ENCODE results near the gene ADORA2B.
"Not testable (repeated sequence)": the region's sequence is repeated elsewhere in the genome, so short reads cannot be mapped to it uniquely, and the experiment has no call there.

The ADORA2B gene

GRCh38 chr17:15944759-15945526 is at the start of gene ADORA2B:
Gene ADORA2B, plus strand, starts transcription at chr17:15945130. Its CDS starts 119 bp downstream, at chr17:15945249.
- peak; percentile 87 for DNase-seq (ENCODE audit: low spot score)
- peak; percentile 67 for TF ChIP-seq CTCF (IDR thresholded peaks at IDR 0.05; ENCODE audit: extremely low read depth, insufficient read depth, missing control alignments)
- in situ Hi-C loops (cut with MboI; ENCODE audit: low pct_unique_long_range_greater_than_20kb, low sequenced_read_pairs, unreplicated experiment): no loop called here

DNA sequence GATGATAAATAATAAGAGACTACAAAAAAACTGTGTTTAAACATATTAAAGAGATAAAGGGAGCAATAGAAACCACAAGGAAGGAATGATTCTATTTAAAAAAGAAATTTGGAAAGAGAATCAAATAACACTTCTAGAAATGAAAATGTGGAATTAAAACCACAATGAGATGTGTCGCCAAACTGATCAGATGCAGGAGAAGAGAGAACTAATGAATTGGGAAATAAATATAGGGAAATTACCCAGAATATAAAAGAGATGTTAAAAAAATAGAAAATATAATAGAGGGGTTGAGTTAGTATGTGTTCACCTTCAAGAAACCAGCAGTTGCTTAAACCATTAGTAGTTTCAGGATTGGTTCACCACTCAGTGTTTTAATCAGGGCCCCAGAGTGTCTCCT is 48.7 kb upstream of the ADORA2B start:
- no peak for TF ChIP-seq CTCF (IDR thresholded peaks at IDR 0.05; ENCODE audit: extremely low read depth, insufficient read depth, missing control alignments)
- in situ Hi-C loops (cut with MboI; ENCODE audit: low pct_unique_long_range_greater_than_20kb, low sequenced_read_pairs, unreplicated experiment): no loop called here
- DNase-seq (ENCODE audit: low spot score): no peak

GRCh38 chr17:15896834-15897233 is 48.1 kb upstream of the ADORA2B start:
- in situ Hi-C loops (cut with MboI; ENCODE audit: low pct_unique_long_range_greater_than_20kb, low sequenced_read_pairs, unreplicated experiment): no loop called here
- TF ChIP-seq CTCF (IDR thresholded peaks at IDR 0.05; ENCODE audit: extremely low read depth, insufficient read depth, missing control alignments): no peak
- no peak for DNase-seq (ENCODE audit: low spot score)

GRCh38 chr17:15899596-15899995 is 45.3 kb upstream of the ADORA2B start:
- in situ Hi-C loops (cut with MboI; ENCODE audit: low pct_unique_long_range_greater_than_20kb, low sequenced_read_pairs, unreplicated experiment); DNase-seq (ENCODE audit: low spot score): not testable (repeated sequence)

DNA sequence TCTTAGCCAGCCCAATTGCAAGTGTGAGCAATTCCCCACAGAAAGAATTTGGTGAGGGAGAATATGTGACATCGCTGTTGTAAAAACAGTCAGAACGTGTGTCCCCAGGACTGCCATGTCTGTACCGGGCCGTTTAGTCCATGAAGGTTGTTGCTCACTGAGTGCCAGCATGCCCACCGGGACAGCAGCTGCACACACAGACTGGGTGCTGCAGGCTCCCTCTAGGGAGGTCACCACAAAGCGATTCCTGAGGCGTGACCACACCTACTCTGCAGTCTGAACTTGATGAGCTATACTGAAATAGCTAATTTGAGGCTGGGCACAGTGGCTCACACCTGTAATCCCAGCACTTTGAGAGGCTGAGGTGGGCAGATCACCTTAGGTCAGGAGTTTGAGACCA is 44.1 kb upstream of the ADORA2B start:
- no peak for TF ChIP-seq CTCF (IDR thresholded peaks at IDR 0.05; ENCODE audit: extremely low read depth, insufficient read depth, missing control alignments)
- DNase-seq (ENCODE audit: low spot score): no peak
- in situ Hi-C loops (cut with MboI; ENCODE audit: low pct_unique_long_range_greater_than_20kb, low sequenced_read_pairs, unreplicated experiment): no loop called here

DNA sequence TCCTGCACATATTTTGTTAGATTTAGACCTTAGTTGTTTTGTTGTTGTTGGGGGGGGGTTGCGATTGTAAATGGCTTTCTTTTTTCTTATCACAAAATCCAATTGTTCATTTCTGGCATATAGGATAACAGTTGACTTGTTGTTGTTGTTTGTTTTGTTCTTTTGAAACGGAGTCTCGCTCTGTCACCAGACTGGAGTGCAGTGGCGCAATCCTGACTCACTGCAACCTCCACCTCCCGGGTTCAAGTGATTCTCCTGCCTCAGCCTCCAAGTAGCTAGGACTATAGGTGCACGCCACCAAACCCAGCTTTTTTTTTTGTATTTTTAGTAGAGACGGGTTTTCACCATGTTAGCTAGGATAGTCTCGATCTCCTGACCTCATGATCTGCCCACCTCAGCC is 39.7 kb upstream of the ADORA2B start:
- DNase-seq (ENCODE audit: low spot score); in situ Hi-C loops (cut with MboI; ENCODE audit: low pct_unique_long_range_greater_than_20kb, low sequenced_read_pairs, unreplicated experiment): not testable (repeated sequence)

- in situ Hi-C loops (cut with MboI; ENCODE audit: low pct_unique_long_range_greater_than_20kb, low sequenced_read_pairs, unreplicated experiment): no loop called here
- TF ChIP-seq CTCF (IDR thresholded peaks at IDR 0.05; ENCODE audit: extremely low read depth, insufficient read depth, missing control alignments): no peak
- DNase-seq (ENCODE audit: low spot score): no peak
Measured at GRCh38 chr17:15907290-15907689, 37.6 kb upstream of the ADORA2B start.

DNA sequence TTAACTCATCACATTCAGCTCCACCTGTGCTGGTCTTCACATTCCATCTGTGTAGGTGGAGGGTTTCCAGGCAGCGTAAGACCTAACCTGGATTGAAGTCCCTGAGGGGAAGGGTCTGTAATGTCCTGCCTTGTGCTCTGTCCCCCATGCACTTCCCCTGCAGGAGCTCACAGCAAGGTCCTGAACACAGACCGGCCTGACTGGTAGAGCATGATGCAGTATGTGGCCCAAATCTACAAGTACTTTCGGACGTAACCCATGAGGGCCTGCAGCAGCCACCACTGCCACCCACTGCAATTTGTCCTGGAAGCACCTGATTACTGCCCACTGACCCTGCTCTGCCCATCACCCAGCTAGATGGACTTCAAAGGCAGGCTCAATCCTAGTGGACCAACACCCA is 36.6 kb upstream of the ADORA2B start:
- TF ChIP-seq CTCF (IDR thresholded peaks at IDR 0.05; ENCODE audit: extremely low read depth, insufficient read depth, missing control alignments): no peak
- DNase-seq (ENCODE audit: low spot score): no peak
- in situ Hi-C loops (cut with MboI; ENCODE audit: low pct_unique_long_range_greater_than_20kb, low sequenced_read_pairs, unreplicated experiment): no loop called here
